Neural cell (in vitro differentiated cells): Measurements from ENCODE around the gene SFXN2. TPM values are rescaled to one million over a fixed set of nuclear protein-coding genes. Genes with fewer than 3 reads are reported as not detected.

Experiments
- H2AFZ ChIP-seq: fragments of 200-600, 300-800 bp; sonication (generic), shearing (Covaris generic); 2 replicates; pipeline ENCODE4 v1.6.0; 2014; ENCODE audit warnings: low read depth, mild to moderate bottlenecking, antibody characterized with exemption, low read length, moderate library complexity
- H3F3A ChIP-seq: fragments of 200-600 bp; shearing (Covaris generic); 2 replicates; pipeline ENCODE4 v1.6.1; 2016; ENCODE audit warnings: mild to moderate bottlenecking, moderate library complexity, mixed read lengths, antibody characterized with exemption, low read length; ENCODE audit not compliant: insufficient read depth, poor library complexity, severe bottlenecking
- H3K27ac ChIP-seq: fragments of 200-600, 300-800 bp; sonication (generic), shearing (Covaris generic); 2 replicates; pipeline ENCODE4 v1.5.1; 2014; ENCODE audit warnings: mild to moderate bottlenecking, low read length, moderate library complexity
- H3K27me3 ChIP-seq: fragments of 300-800, 200-600 bp; sonication (generic), shearing (Covaris generic); 2 replicates; pipeline ENCODE4 v1.6.0; 2014; ENCODE audit warnings: mild to moderate bottlenecking, low read depth, low read length, moderate library complexity; ENCODE audit not compliant: insufficient read depth
- H3K36me3 ChIP-seq: fragments of 300-800, 200-600 bp; sonication (generic), shearing (Covaris generic); 2 replicates; pipeline ENCODE4 v1.5.1; 2014; ENCODE audit warnings: mild to moderate bottlenecking, antibody characterized with exemption, low read length, moderate library complexity; ENCODE audit not compliant: insufficient read depth
- H3K4me2 ChIP-seq: fragments of 300-800, 200-600 bp; sonication (generic), shearing (Covaris generic); 2 replicates; pipeline ENCODE4 v1.6.0; 2014; ENCODE audit warnings: mild to moderate bottlenecking, low read length
- H3K4me3 ChIP-seq: fragments of 300-800, 200-600 bp; sonication (generic), shearing (Covaris generic); 2 replicates; pipeline ENCODE4 v1.5.1; 2014; ENCODE audit warnings: mild to moderate bottlenecking, low read length, moderate library complexity
- H3K79me2 ChIP-seq: fragments of 200-600 bp; shearing (Covaris generic); replicated peaks from 2 replicates; pipeline ENCODE4 v1.6.0; 2014; ENCODE audit warnings: mild to moderate bottlenecking, low read length, moderate library complexity; ENCODE audit not compliant: insufficient read depth
- H3K9ac ChIP-seq: fragments of 300-800, 200-600 bp; sonication (generic), shearing (Covaris generic); 2 replicates; pipeline ENCODE4 v1.6.1; 2016; ENCODE audit warnings: mild to moderate bottlenecking, low read length, mixed read lengths
- H3K9me2 ChIP-seq: fragments of 200-600 bp; shearing (Covaris generic); 2 replicates; pipeline ENCODE4 v1.6.1; 2016; ENCODE audit warnings: mild to moderate bottlenecking, low read length, mixed read lengths; ENCODE audit not compliant: insufficient read depth
- H3K9me3 ChIP-seq: fragments of 200-600, 300-800 bp; sonication (generic), shearing (Covaris generic); 2 replicates; pipeline ENCODE4 v1.6.1; 2016; ENCODE audit warnings: mild to moderate bottlenecking, mixed run types, low read length, moderate library complexity, mixed read lengths
- H4K20me1 ChIP-seq: fragments of 200-600 bp; shearing (Covaris generic); 2 replicates; pipeline ENCODE4 v1.6.1; 2016; ENCODE audit warnings: mild to moderate bottlenecking, mixed run types; ENCODE audit not compliant: insufficient read depth
- CTCF ChIP-seq: fragments of 450-650 bp; IDR thresholded peaks from 2 replicates; pipeline ENCODE4 v1.5.1; 2014; ENCODE audit warnings: antibody characterized with exemption, mild to moderate bottlenecking, moderate library complexity; ENCODE audit not compliant: poor library complexity, severe bottlenecking
- EP300 ChIP-seq: fragments of 450-650 bp; conservative IDR thresholded peaks from 2 replicates; pipeline ENCODE4 v1.6.1; 2014; ENCODE audit warnings: antibody characterized with exemption, mild to moderate bottlenecking, moderate library complexity; ENCODE audit not compliant: poor library complexity, severe bottlenecking
- EZH2 ChIP-seq: fragments of 200-600, 300-800 bp; shearing (Covaris generic), sonication (generic); IDR thresholded peaks from 2 replicates; pipeline ENCODE4 v1.6.1; 2014; ENCODE audit warnings: antibody characterized with exemption, low read length, borderline replicate concordance, mild to moderate bottlenecking; ENCODE audit not compliant: insufficient read depth, poor library complexity, severe bottlenecking
- MXI1 ChIP-seq: fragments of 450-650 bp; conservative IDR thresholded peaks from 2 replicates; pipeline ENCODE4 v1.6.1; 2014; ENCODE audit warnings: antibody characterized with exemption, mild to moderate bottlenecking; ENCODE audit not compliant: poor library complexity, severe bottlenecking
- POLR2AphosphoS5 ChIP-seq: IDR thresholded peaks from 2 replicates; pipeline ENCODE4 v1.6.1; 2012
- RAD21 ChIP-seq: fragments of 450-650 bp; conservative IDR thresholded peaks from 2 replicates; pipeline ENCODE4 v1.6.1; 2014; ENCODE audit warnings: antibody characterized with exemption, mild to moderate bottlenecking, moderate library complexity
- REST ChIP-seq: IDR thresholded peaks from 2 replicates; pipeline ENCODE4 v1.6.1; 2012; ENCODE audit warnings: borderline replicate concordance
- SMC3 ChIP-seq: fragments of 450-650 bp; conservative IDR thresholded peaks from 2 replicates; pipeline ENCODE4 v1.6.1; 2014; ENCODE audit warnings: antibody characterized with exemption, mild to moderate bottlenecking, moderate library complexity; ENCODE audit not compliant: poor library complexity
- TAF1 ChIP-seq: IDR thresholded peaks from 2 replicates; pipeline ENCODE4 v1.6.1; 2012; ENCODE audit warnings: low read depth
- polyA plus RNA-seq: library from polyadenylated mRNA; depleted of rRNA; stranded (reverse); fragments of >200 nt; gene quantifications from 2 replicates; pipeline ENCODE4 v1.2.3, GENCODE V29; 2014

Gene SFXN2
- polyA plus RNA-seq, 1 donor from 2014 or later = 16.0 TPM

- no peak overlapping the region for H2AFZ ChIP-seq
- no peak overlapping the region for H3K9ac ChIP-seq
- no peaks in the 10 kb centered on the region for H3F3A ChIP-seq
- no peaks in the 10 kb centered on the region for H3K27me3 ChIP-seq
- H3K9me3 ChIP-seq = no peaks in the 10 kb centered on the region
- H4K20me1 ChIP-seq = no peaks in the 10 kb centered on the region
- H3K36me3 ChIP-seq = no peaks in the 10 kb centered on the region
- no peak overlapping the region for H3K4me3 ChIP-seq
- TF ChIP-seq TAF1 = no peak
- no peak for TF ChIP-seq POLR2AphosphoS5
- no peak for TF ChIP-seq RAD21
- TF ChIP-seq MXI1 = no peak
- no peak for TF ChIP-seq CTCF
- no peak for TF ChIP-seq REST
- TF ChIP-seq EZH2 = no peak
- TF ChIP-seq EP300 = no peak
- TF ChIP-seq SMC3 = no peak
- H3K4me2 ChIP-seq = no peak overlapping the region
- peaks cover 3% of the 10 kb centered on the region for H3K79me2 ChIP-seq
- no peaks in the 10 kb centered on the region for H3K9me2 ChIP-seq
- H3K27ac ChIP-seq = no peak overlapping the region
Observed at GRCh38 chr10:102763037-102763607, 48.7 kb downstream of the SFXN2 start.

GRCh38 chr10:102764470-102765161, 50.2 kb downstream of the SFXN2 start:
- H3K9me3 ChIP-seq = no peaks in the 10 kb centered on the region
- H3K36me3 ChIP-seq = no peaks in the 10 kb centered on the region
- no peaks in the 10 kb centered on the region for H3K9me2 ChIP-seq
- H3K27ac ChIP-seq = no peak overlapping the region
- H3K4me3 ChIP-seq = no peak overlapping the region
- no peak overlapping the region for H3K4me2 ChIP-seq
- no peaks in the 10 kb centered on the region for H3K27me3 ChIP-seq
- peaks cover 3% of the 10 kb centered on the region for H3K79me2 ChIP-seq
- H3F3A ChIP-seq = no peaks in the 10 kb centered on the region
- no peaks in the 10 kb centered on the region for H4K20me1 ChIP-seq
- no peak overlapping the region for H3K9ac ChIP-seq
- TF ChIP-seq POLR2AphosphoS5 = no peak
- no peak for TF ChIP-seq TAF1
- no peak for TF ChIP-seq RAD21
- TF ChIP-seq MXI1 = no peak
- no peak for TF ChIP-seq EZH2
- no peak overlapping the region for H2AFZ ChIP-seq
